ENCODE results near the gene CNGA2.

Gene CNGA2

GRCh38 chrX:151702026-151702714, 32.4 kb upstream of the CNGA2 start:
- H3K4me3 ChIP-seq (ENCODE audit: low read length), result no peak overlapping the region
- TF ChIP-seq ZNF274 (IDR thresholded peaks at IDR 0.05; ENCODE audit: low read depth, low read length), result no peak

GRCh38 chrX:151702741-151703340, 31.7 kb upstream of the CNGA2 start:
- H3K4me3 ChIP-seq (ENCODE audit: low read length), result no peak overlapping the region
- TF ChIP-seq ZNF274 (IDR thresholded peaks at IDR 0.05; ENCODE audit: low read depth, low read length), result no peak

DNA sequence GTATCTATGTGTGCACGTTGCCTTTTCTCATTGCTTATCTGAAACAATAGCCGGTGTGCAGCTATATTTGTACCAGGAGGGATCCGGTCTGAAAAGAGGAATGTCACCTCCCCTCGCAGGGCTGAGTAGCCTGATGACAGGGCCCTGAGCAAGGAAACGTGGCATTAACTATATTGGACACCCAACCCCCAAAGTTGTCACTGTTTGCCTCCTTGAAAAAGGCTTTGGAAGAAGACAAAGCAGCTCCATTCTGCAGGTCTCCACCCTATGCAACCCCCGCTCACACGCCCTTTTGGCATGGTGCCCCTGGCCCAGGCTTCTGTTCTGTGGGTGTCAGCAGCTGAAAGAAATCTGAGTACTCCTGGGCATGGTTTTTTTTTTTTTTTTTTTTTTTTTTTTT, 31.1 kb upstream of the CNGA2 start:
- no peak overlapping the region for H3K4me3 ChIP-seq (ENCODE audit: low read length)
- TF ChIP-seq ZNF274 (IDR thresholded peaks at IDR 0.05; ENCODE audit: low read depth, low read length), result no peak

DNA sequence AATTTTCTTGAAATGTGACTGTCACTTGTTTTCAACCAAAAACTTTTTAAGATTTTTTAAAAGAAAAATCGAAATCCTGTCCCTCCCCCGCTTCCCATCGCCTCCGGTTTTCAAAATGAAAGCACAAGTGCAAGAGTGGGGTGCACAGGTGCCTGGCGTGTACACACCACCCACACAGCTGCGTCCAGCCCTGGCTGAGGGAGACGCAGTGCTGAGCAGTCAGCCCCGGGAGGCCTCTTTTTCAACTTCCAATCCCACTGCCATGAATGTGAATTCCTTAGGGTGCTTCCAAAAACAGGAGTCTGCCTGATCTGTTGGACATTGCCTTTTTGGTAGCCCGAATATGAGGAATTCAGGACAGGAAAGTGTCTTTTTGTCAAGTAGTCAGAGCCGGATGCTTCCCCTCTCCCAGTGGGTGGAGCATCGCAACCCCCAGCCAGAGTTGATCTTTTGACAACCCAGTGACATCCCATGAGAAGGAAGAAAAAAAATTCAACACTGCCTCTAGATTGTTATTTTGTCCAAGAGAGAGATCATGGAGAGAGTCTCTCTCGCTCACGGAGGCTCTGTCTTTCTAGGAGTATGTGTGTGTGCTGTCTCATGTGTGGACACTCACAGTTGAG, 30.4 kb upstream of the CNGA2 start:
- TF ChIP-seq ZNF274 (IDR thresholded peaks at IDR 0.05; ENCODE audit: low read depth, low read length), result no peak
- no peak overlapping the region for H3K4me3 ChIP-seq (ENCODE audit: low read length)

- TF ChIP-seq ZNF274 (IDR thresholded peaks at IDR 0.05; ENCODE audit: low read depth, low read length), result no peak
- no peak overlapping the region for H3K4me3 ChIP-seq (ENCODE audit: low read length)
These were observed 25.7 kb upstream of the CNGA2 start for GRCh38 chrX:151708821-151709220.

DNA sequence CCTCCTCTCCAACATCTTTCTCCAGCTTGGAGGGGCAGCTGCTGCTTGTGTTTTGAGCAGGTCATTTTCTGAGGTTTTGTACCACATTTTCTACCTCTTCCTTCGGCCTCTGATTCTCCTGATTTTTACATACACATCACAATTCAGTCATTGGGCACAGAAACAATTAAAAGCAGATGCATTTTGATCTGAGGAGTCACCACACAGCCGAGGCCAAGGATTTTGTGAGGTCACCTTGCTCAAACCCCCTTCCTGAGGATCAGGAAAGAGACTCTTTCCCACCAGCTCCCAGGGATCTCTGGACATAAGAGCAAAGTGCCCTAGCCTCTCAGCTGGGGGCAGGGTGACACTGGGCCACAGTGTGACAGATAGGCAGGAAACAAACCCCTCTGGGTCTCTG, 24.1 kb upstream of the CNGA2 start:
- no peak for TF ChIP-seq ZNF274 (IDR thresholded peaks at IDR 0.05; ENCODE audit: low read depth, low read length)
- H3K4me3 ChIP-seq (ENCODE audit: low read length), result no peak overlapping the region

GRCh38 chrX:151711154-151711553, 23.4 kb upstream of the CNGA2 start:
- TF ChIP-seq ZNF274 (IDR thresholded peaks at IDR 0.05; ENCODE audit: low read depth, low read length), result no peak
- no peak overlapping the region for H3K4me3 ChIP-seq (ENCODE audit: low read length)

GRCh38 chrX:151711787-151712186, 22.8 kb upstream of the CNGA2 start:
- TF ChIP-seq ZNF274 (IDR thresholded peaks at IDR 0.05; ENCODE audit: low read depth, low read length), result no peak
- H3K4me3 ChIP-seq (ENCODE audit: low read length), result no peak overlapping the region

- no peak overlapping the region for H3K4me3 ChIP-seq (ENCODE audit: low read length)
- no peak for TF ChIP-seq ZNF274 (IDR thresholded peaks at IDR 0.05; ENCODE audit: low read depth, low read length)
These were observed 22.3 kb upstream of the CNGA2 start for GRCh38 chrX:151712253-151712652.

DNA sequence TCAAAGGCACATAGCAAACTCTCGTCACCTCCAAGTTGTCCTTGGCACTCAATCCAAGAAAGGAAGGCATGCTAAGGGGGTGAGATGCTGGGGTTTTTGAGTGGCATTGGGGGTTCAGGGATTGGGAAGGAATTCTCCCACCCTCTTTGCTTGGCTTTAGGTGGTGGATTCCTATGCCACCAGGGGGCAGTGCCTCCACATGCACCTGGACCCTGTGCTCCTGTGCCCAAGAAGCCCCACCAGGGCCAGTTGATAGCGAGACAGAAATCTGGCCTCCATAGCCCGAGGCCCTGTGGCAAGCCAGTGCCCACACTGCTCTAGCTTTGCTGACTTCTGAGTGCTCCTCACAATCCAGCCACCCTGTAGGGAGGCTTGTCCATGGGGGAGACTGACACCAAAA, 20.7 kb upstream of the CNGA2 start:
- H3K4me3 ChIP-seq (ENCODE audit: low read length), result no peak overlapping the region
- TF ChIP-seq ZNF274 (IDR thresholded peaks at IDR 0.05; ENCODE audit: low read depth, low read length), result no peak

DNA sequence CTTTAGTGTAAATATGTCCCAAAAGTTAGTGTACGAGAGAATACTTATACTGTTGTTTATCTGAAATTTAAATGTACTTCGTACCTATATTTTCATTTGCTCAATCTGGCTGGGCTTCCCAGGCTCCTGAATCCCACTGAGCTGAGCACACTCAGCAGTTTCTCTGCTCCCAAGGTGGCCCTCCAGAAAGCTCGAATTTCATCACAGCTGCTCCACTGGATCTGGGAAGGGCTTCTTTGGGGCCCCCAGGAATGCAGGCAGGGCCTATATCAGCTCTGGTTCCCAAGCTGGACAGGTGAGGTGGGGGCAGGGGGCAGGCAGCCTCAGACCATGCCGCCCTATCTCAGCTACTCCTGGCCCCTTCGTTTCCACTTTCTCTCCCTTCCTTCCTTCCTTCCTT, 20.2 kb upstream of the CNGA2 start:
- no peak for TF ChIP-seq ZNF274 (IDR thresholded peaks at IDR 0.05; ENCODE audit: low read depth, low read length)

DNA sequence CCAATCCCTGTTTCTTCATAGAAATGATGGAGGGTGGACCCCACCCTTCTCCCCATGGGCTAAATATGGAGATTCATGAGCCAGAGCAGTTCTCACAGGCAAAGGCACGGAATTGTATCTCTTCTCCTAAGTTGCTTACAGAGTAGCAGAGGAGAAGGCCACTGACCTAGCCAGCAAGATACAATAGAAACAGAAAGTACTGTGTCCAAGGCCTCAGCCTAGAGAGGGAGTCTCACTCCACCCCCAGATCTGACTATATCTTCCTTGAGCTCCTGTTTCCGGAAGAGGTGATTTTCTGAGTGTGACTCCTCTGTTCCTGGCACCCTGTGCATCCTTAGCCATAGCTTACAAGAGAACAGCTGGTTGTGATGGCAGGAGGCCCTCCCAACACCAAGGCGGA, 18.8 kb upstream of the CNGA2 start, which contains the start of gene FATE1:
Gene FATE1, plus strand, starts transcription at position 284 of the 400 bp plus-strand sequence. Its CDS starts 85 bp downstream, at position 369.
- H3K4me3 ChIP-seq (ENCODE audit: low read length), result no peak within 1 kb of the TSS
- no peak for TF ChIP-seq ZNF274 (IDR thresholded peaks at IDR 0.05; ENCODE audit: low read depth, low read length)

More for the DNA sequence above, 20.2 kb upstream of the CNGA2 start:
- H3K4me3 ChIP-seq (ENCODE audit: low read length), result no peak overlapping the region

GRCh38 chrX:151722241-151722846, 12.2 kb upstream of the CNGA2 start:
- H3K4me3 ChIP-seq (ENCODE audit: low read length), result no peak overlapping the region
- no peak for TF ChIP-seq ZNF274 (IDR thresholded peaks at IDR 0.05; ENCODE audit: low read depth, low read length)

DNA sequence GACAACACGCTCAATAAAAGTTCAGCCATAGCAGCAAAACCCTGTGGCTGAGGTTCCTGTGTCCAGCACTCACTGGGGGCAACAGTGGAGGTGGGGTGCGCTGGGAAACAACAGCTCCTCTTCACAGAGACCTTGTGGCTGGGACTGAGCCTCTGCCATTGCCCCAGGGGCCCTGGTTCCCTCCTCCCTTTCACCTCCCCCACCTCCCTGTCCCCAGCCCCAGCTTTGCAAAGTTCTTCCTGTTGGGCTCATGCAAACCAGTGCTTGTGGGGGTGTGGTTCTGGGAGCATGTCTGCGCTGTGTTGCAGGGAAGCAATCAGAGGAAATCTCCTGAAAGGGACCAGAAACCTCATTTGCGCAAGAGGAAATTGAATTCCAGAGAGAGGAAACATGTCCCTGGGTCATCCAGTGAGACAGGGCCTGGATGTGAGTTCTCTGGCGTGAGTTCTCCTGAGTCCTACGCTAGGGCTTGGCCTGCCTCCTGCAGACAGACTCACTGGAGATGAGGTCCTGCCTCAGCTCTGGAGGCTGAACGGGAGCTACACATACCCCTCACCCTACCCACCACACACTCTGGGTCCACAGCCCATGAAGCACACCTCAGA, 11.3 kb upstream of the CNGA2 start:
- no peak for TF ChIP-seq ZNF274 (IDR thresholded peaks at IDR 0.05; ENCODE audit: low read depth, low read length)
- no peak overlapping the region for H3K4me3 ChIP-seq (ENCODE audit: low read length)
